HK-2 (cell line): ENCODE measurements around the gene GP1BA.

Experiments used
- DNase-seq: peaks from one replicate; pipeline ENCODE4 v3.0.0-alpha.2; 2018; ENCODE audit not compliant: unreplicated experiment

The GP1BA gene

GRCh38 chr17:4931963-4932362 is at the start of gene GP1BA:
Gene GP1BA (plus strand): TSS chr17:4932277. CDS start chr17:4932605, 328 bp downstream.
- DNase-seq, result no peak

- no peak for DNase-seq
Measured at GRCh38 chr17:4884489-4884888, 47.6 kb upstream of the GP1BA start.

GRCh38 chr17:4886830-4887229 is 45.2 kb upstream of the GP1BA start:
- no peak for DNase-seq

- no peak for DNase-seq
Measured at GRCh38 chr17:4887581-4887980, 44.5 kb upstream of the GP1BA start.

GRCh38 chr17:4891411-4892410 is 40.4 kb upstream of the GP1BA start:
- DNase-seq, result no peak

GRCh38 chr17:4892499-4893221 is 39.4 kb upstream of the GP1BA start:
- no peak for DNase-seq

GRCh38 chr17:4893272-4893671 is 38.8 kb upstream of the GP1BA start:
- DNase-seq, result no peak

GRCh38 chr17:4893721-4894560 is 38.1 kb upstream of the GP1BA start:
- no peak for DNase-seq

GRCh38 chr17:4895121-4895520 is 37.0 kb upstream of the GP1BA start:
- DNase-seq, result no peak

GRCh38 chr17:4895657-4896331 is 36.3 kb upstream of the GP1BA start:
- no peak for DNase-seq

GRCh38 chr17:4896332-4897197 is 35.5 kb upstream of the GP1BA start:
- no peak for DNase-seq

- DNase-seq, result no peak
Measured at GRCh38 chr17:4897198-4897687, 34.8 kb upstream of the GP1BA start.

- DNase-seq, result no peak
Measured at GRCh38 chr17:4897785-4898184, 34.3 kb upstream of the GP1BA start.

- no peak for DNase-seq
Measured at GRCh38 chr17:4898351-4898750, 33.7 kb upstream of the GP1BA start.

GRCh38 chr17:4898927-4899326 is 33.1 kb upstream of the GP1BA start:
- DNase-seq, result no peak

- no peak for DNase-seq
Measured at GRCh38 chr17:4899341-4900230, 32.5 kb upstream of the GP1BA start, which contains the start of gene C17orf107. Gene C17orf107 (plus strand): TSS chr17:4899536. CDS start chr17:4899763, 227 bp downstream.

GRCh38 chr17:4900231-4901107 is 31.6 kb upstream of the GP1BA start:
- DNase-seq, result no peak

GRCh38 chr17:4901108-4901647 is 30.9 kb upstream of the GP1BA start:
- DNase-seq, result no peak
